Left ventricle myocardium superior (tissue), 1 donor: ENCODE results near the gene MLIP. TPM values are rescaled to one million over a fixed set of nuclear protein-coding genes. Genes with fewer than 3 reads are reported as not detected.
"Not testable (repeated sequence)": the region's sequence is repeated elsewhere in the genome, so short reads cannot be mapped to it uniquely, and the experiment has no call there.

ENCODE experiments used
- ATAC-seq: fragments of 200-7000 bp; cut with Tn5 transposase; one replicate; pipeline ENCODE4 v1.9.1; 2020; ENCODE audit warnings: mild to moderate bottlenecking, moderate library complexity
- DNase-seq: peaks from one replicate; pipeline ENCODE4 v3.0.0-alpha.2; 2020
- intact Hi-C: fragments of 100-400 bp; cut with micrococcal nuclease; formaldehyde crosslinking; loops from one replicate; pipeline ENCODE4 v1.11.0; 2022
- total RNA-seq: library from RNA; stranded (reverse); fragmentation: NEBNext Ultra II Directional; extraction: Animal tissue kit (Norgen Biotek cat#: 25700); gene quantifications from one replicate; pipeline ENCODE4 v1.2.1, GENCODE V29; 2021
- donor health status: DM: no; HTN: yes; CAD: no; lungs with severe emphysema.

MLIP gene
- total RNA-seq, 1 donor from 2014 or later = 436 TPM

DNA sequence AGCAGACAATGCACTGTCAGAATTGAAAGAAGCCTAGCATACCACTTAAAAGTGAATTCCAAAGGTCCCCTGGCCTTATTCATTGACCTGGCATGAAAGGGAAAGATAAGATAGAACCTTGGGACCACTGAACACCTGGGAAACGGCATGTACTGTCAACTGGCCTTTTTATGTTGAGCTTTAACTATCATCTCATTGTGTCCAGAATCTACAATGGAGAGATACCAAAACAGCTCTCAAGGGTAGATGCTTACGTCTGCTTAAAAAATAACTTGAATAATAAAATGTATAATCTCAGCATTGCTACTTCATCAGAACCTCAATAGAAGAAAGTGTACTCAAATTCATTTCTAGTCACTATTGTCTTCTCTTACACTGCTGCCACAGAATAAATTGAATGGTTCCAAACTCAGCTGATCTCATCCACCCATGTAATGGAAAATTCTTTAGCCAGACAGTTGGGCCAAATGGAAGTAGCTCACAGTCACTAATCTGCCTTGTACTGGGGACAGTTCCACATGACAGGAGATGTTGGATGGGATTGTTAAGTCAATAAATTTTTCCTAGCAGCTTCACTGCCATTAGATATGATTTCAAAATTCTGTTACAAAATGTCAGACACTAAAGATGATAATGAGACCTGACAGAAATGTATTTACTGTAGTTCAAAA, 93.8 kb downstream of the MLIP start:
- peak; percentile 92 for ATAC-seq
- DNase-seq = no peak
- intact Hi-C loops = no loop called here

DNA sequence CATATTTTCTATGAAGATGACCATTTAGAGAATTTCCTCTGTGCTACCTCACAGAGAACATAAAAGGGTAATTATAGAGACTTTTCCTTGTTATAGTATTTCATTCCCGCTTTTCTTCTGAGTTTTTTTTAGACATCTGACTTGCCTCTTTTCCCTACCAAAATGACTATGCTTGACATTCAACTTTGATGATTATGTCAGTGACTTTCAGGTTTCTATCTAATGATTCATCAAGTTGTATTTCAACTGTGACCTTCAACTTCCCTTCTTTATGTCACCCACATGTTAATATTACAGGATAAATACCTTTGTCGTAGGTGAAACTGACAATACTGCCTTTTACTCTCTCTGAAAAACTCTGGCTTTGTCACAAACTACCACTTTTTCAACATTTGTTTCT, 95.3 kb downstream of the MLIP start:
- intact Hi-C loops = no loop called here
- no peak for DNase-seq
- ATAC-seq = no peak

DNA sequence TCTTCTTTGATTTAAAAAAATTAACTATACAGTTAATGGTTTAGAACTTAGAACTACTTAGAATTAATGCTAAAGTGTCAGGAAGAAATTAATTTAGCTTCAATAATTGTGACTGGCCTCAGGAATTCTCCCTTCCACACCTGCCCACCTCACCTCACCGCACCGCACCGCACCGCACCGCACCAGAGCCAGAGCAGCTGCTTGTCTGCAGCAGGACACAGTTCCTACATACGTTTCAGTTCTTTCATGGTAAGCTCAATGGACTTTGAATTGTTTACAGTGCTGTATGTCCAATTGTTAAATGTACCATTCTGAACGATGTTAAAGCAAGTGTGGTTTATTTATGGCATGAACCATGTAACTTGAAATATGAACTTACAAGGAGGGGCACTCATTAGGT, 98.7 kb downstream of the MLIP start:
- intact Hi-C loops, ATAC-seq, DNase-seq: not testable (repeated sequence)

DNA sequence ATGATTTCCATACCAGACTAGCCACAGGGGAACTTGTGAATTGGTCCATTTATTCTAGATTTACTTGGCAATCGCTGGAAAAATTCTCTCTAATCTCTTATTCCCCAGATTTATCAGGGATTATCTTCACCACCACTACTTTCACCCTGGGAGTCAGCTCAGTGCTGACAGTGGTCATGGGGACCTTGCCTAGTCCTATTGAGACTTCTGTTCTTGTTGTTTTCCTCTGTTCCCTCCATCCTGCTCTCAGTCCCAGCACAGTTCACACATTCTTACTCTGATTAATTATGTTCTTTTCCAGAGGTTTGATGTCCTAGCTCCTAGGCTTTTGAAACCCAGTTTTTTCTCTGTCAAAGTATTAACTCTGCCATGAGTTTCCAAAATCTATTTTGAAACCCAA, 103.0 kb downstream of the MLIP start:
- intact Hi-C loops = no loop called here
- DNase-seq = no peak
- ATAC-seq = peak; percentile 47

DNA sequence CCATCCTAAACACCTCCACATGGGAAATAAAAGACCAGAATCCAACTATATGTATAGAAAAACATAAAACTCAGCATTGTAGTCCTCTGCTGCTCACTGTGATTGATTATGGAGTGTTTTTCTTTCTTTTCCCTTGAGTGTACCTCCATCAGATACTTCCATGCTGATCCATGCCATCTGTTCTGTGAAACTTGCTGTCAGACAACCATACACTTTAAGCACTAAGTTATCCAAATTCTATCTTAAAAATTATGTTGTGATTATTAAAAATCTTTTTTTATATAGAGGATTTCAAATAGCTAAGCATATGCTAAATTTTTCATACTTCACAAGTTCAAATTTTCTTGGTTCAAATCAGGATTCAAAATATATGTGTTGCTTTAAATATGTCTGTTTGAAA, 105.1 kb downstream of the MLIP start:
- no peak for ATAC-seq
- no peak for DNase-seq
- intact Hi-C loops = no loop called here

DNA sequence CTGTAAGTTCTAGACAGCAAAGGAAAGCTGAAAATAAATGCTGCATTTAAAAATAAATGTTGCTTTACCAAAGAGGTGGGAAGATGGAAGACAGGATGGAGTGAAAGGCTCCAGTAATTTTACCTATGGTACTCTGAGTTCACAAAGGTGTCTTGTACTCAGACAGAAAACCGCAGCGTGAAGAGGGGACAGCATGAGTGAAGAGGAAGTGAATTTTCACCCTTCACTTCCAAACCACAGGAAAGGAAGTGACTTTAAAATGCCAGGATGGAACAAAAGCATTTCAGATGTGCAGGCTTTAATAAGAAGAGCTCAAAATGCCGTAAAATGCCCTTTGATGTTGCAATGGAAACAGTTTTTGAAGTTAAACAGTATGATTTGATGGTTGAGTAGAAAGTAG, 105.8 kb downstream of the MLIP start:
- intact Hi-C loops = no loop called here
- DNase-seq (no peak), ATAC-seq (no peak)

DNA sequence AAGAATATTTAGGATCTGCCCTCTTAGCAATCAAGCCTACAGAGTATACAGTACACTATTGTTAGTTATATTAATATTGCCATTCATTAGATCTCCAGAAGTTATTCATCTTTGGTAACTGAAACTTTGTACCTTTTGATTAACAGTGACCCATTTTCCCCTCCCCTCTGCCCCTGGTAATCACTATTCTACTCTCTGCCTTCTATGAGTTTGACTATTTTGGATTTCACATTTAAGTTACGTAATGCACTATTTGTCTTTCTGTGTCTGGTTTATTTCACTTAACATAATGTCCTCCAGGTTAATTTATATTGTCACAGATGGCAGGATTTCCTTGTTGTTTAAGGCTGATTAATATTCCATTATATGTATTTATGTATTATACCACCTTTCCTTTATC, 111.0 kb downstream of the MLIP start:
- DNase-seq (no peak), ATAC-seq (no peak)
- intact Hi-C loops = no loop called here

DNA sequence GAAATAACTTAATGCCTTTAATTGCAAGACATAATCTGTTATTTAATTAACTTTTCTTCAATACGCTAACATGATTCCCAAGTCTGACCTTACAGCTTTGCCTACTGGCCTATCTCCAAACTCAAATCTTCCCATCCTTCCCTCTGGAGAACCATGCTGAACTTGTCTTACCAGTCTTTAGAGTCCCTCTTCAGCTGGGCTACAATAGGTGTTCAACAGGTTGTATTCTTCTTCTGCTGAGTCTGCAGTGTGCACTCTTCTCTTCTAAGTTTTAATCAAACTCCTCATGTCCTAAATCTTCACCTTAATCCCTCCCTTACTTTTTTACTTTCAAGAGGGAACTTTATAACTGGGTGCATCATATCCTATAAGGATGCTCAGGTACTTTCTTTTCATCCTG, 121.5 kb downstream of the MLIP start:
- DNase-seq (no peak), ATAC-seq (no peak)
- intact Hi-C loops = no loop called here

DNA sequence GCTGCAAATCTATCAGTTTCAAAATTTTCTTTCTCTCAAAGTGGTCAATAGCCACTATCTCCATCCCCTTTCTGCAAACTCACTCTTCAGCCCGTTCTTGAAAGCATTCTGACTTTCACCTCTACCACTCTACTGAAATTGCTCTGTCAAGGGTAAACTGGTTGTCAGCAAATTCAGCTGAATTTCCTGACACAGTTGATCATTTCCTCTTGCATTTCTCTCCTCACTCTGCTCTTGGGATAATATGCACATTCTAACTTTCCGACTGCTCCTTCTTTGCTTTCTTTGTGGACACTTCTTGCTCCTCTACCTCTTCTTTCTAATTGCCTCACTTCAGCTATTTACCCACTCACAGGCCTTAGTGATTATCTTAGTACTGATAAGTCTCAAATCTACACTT, 123.3 kb downstream of the MLIP start:
- intact Hi-C loops = no loop called here
- DNase-seq (no peak), ATAC-seq (no peak)

DNA sequence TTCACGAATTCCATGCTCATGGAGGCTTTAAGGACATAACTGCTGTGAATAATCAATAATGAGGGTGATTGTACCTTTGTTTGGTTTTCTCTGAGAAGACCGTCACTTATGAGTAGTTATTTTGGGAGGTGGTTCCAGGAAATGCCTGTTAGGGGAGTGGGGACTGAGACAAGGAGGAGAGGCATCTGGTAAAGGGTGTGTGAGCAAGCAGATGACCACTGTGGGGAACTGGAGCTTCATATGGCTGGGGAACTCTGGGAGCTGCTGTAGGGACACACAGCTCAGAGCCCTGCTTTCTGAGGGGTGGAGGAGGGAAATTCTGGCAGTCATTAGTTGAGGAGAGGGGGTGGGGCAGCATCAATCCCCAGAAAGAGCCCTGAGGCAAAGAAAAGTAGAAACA, 125.7 kb downstream of the MLIP start:
- DNase-seq (no peak), ATAC-seq (peak; percentile 31)
- intact Hi-C loops = no loop called here

DNA sequence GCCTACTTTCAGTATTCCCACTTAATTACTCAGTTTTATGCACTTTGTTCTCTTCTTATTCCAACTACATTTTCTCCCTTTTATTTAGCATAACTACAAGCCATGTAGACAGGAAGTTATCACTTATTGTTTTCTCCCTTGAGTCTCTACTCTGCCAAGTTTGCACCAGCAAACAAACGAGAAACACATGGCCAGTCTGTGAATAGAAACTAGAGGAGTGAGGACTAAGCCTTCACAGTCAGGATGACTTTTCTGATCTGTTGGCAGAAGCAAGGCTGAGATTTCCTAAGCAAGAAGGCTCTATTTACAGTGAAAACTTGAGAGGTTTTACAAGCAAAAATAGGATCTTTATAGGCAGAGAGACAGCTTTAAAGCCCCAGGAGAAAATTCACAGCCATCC, 127.2 kb downstream of the MLIP start:
- ATAC-seq (peak; percentile 82), DNase-seq (no peak)
- intact Hi-C loops = no loop called here

DNA sequence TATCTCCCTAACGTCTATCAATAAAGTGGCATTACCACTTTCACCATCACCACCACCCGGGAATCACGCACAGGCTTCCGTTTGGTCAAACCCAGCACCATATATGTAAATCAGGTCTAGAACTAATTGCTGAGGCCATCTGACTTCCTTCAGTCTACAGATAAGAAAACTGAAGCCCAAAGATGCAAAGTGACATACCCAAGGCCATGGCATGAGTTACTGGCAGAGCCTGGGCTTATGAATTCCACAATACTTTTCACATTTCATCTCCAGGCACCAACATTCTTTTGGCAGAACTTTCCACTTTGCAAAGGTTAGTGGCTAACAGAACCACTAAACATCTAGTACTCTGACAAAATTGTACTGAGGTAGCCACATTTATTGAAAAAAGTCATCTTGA, 132.5 kb downstream of the MLIP start:
- intact Hi-C loops = no loop called here
- ATAC-seq (peak; percentile 55), DNase-seq (no peak)

DNA sequence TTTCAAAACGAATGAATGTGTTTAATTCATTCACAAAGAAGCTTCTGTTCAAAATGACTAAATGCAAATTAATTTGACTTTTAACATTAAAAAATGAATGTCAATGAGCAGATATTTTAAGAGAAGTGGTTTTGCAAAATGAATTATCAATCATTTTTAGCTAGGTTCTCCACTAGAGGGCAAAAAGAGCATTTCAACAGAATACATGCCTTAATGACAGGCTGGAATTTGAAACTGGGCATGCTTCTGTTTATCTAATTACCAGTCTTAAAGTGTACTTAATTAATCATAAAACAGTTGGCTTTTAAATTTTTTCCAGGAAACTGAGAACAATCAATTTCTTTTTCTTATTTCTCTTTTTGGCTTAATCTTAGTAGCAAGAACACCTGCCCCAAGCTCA, 133.2 kb downstream of the MLIP start:
- ATAC-seq (no peak), DNase-seq (no peak)
- intact Hi-C loops = no loop called here

DNA sequence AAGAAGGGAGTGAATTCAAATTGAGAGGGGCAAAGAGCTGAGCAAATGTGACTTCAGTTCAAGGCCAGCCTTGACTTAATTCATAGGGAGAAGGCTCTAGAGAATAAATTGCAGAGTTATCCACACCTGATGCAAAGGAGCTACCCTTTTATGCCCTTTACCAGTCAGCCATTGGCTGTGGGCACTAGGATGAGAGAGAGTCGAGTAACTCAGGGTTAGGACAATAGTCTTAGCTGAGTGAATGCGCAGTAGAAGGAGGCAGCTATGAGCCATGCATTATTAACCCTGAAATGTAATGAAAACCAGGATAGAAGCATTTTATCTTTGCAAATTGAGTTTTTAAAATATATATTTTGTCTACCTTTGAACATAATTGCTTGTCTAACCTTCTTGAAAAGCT, 134.0 kb downstream of the MLIP start:
- intact Hi-C loops = no loop called here
- no peak for ATAC-seq
- no peak for DNase-seq

DNA sequence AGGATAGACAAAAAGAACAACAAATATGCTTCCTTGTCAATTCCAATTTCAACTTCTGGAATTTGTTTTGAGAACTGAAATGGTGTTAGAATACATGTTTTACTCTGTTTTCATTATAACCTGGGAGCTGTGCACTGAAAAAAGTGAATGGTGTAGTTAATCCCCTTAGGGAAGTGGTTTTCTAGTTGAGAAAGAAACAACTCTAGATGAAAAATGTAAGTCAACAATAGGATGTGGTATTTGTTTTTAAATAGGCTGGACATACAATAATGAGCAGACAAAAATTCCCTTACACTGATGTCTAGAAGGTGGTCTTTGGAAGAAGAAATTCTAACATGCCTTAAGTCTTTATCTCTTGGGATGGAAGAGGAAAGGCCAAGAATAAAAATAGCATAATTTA, 137.1 kb downstream of the MLIP start:
- DNase-seq = no peak
- intact Hi-C loops = no loop called here
- ATAC-seq = no peak

DNA sequence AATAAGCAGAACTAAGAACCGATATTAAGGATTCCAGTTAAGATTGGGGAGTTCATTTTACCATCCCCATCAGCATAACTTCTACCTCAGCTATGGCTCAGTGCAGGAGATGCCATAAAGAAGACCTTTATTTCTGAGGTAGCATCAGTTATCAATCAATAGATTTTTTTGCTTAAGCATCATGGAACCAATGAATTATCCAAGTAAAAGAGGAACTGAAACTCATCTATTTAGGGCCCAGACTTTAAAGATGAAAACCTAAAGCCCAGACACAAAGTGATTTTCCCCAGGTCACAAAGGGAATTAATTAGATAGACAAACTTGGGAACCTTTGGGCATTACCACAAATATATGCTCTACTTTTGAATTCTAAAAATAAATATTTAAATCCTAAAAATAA, 137.8 kb downstream of the MLIP start:
- intact Hi-C loops = no loop called here
- DNase-seq (no peak), ATAC-seq (no peak)

DNA sequence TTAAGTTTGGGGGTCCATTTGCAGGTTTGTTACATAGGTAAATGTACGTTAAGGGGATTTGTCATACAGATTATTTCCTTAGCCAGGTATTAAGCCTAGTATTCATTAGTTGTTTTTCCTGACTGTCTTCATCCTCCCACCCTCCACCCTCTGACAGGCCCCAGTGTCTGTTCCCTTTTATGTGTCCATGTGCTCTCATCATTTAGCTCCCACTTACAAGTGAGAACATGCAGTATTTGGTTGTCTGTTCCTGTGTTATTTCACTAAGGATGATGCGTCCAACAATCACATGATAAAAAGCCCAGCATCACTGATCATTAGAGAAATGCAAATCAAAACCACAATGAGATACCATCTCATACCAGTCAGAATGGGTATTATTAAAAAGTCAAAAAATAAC, 138.6 kb downstream of the MLIP start:
- intact Hi-C loops, ATAC-seq, DNase-seq: not testable (repeated sequence)

DNA sequence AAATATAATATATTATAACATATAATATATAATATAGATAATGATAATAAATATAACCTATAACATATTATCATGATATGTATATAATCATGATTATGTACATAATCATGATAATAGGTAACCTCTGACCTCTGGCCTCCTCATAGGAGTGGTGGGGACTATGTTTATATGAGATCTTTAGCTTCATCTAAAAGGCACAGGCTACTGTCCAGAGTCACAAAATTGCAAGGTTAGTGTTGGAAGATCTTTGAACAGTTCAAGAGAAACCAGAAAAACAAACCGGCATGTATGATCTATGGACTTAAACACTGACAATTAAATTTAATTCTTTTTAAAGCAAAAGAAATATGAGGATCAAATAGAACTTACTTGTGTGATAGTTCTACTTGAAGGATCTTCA, 141.3 kb downstream of the MLIP start:
- DNase-seq (no peak), ATAC-seq (no peak)
- intact Hi-C loops = no loop called here

DNA sequence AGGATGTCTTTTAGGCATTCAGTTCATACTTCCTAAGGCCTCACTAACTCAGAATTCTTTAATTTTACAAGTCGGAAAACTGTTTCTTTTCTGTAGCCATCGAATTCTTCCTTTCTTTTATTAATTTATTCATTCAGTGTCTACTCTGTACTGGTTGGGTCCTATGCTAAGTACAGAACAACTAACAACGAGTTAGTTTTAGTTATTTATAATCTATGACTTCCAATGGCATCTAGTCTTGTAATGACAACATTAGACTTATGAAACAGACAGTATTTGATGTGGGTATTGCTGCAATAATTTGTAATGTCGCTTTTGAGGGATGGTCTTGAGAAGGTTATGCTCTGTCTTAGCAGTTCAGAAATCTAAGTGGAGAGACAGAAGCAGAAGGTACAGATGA, 141.7 kb downstream of the MLIP start:
- intact Hi-C loops = no loop called here
- no peak for ATAC-seq
- DNase-seq = no peak

DNA sequence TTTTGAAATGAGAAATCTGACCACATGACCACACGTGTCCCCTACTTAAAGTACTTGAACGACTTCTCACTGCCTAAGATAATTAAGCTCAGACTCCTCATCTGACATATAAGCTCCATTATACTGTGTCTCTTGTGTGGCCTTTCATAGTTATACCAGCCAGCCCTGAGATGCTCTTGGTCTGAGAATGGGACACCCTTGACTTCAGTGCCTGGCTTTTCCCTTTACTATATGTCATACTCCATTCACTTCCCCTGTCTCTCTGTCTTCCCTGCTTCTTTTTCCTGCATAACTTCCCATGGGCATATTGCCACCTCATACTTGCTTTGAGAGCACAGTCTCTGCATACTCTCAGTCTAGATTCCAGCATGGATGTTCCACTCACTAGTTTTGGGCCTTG, 143.6 kb downstream of the MLIP start:
- intact Hi-C loops = no loop called here
- ATAC-seq = peak; percentile 31
- no peak for DNase-seq

DNA sequence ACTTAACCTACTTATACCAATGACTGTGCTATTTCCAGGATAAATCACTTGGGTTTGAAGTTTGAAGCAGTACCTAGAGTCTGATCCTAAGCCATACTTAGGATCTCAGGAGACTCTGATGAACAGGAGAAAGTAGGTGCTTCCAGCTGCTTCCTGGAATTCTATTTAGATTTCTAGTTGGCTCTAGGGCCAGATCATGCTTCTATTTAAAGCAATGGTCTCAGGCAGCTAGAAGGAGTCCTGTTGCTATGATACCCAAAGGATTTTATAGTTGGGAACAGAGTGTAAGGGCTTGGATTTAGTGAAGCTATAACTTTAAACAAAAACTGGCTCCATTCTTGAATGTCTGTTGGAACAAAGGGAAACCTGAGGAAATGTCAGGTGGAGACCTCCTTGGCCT, 144.6 kb downstream of the MLIP start:
- ATAC-seq (peak; percentile 92), DNase-seq (no peak)
- intact Hi-C loops = no loop called here

DNA sequence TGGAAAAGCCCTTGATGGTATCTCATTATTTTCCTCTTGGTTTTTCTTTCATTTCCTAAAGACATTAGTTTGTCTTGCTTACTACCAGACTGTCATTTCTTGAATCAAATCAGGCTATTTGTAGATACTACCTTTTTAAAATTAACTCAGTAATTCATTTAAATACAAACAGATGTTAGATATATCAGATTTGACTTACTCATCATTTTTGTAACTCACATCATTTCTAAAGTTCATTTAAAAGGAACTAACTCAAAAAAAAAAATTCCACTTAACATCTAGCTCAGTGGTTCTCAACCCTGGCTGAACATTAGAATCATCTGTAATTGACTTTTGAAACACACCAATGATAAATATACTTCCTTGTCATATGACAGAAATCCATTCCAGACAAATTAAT, 148.8 kb downstream of the MLIP start:
- intact Hi-C loops = no loop called here
- ATAC-seq = no peak

More for the DNA sequence above, 148.8 kb downstream of the MLIP start:
- no peak for DNase-seq
